CD4-positive, CD25-positive, alpha-beta regulatory T cell (primary cell): ENCODE measurements around the gene LCLAT1. TPM values are rescaled to one million over a fixed set of nuclear protein-coding genes. Genes with fewer than 3 reads are reported as not detected.

ENCODE experiments used
- ATAC-seq, 2 donors: fragments of 150-1000 bp; cut with Tn5 transposase; one replicate each; pipeline ENCODE4 v1.10.0; 2021; ENCODE audit warnings: low read depth in 2 of 2, moderate number of reproducible peaks in 2 of 2, moderate library complexity in 1 of 2
- DNase-seq, 3 donors: peaks; one replicate each; pipeline versions ENCODE4 v3.0.0 to v3.0.0-alpha.2; 2012 to 2022; ENCODE audit warnings: mixed read lengths in 1 of 3
- H3K27ac ChIP-seq: one replicate; pipeline ENCODE4 v1.7.0; 2013; ENCODE audit warnings: mild to moderate bottlenecking, low read length; ENCODE audit not compliant: insufficient read depth, poor library complexity, severe bottlenecking
- H3K27me3 ChIP-seq: one replicate; pipeline ENCODE4 v1.7.0; 2013; ENCODE audit warnings: low read length; ENCODE audit not compliant: control insufficient read depth, insufficient read depth
- H3K36me3 ChIP-seq: one replicate; pipeline ENCODE4 v1.7.0; 2013; ENCODE audit warnings: mild to moderate bottlenecking, low read length, moderate library complexity; ENCODE audit not compliant: control insufficient read depth, insufficient read depth
- H3K4me1 ChIP-seq: 2 replicates; pipeline ENCODE4 v1.7.0; 2013; ENCODE audit warnings: mild to moderate bottlenecking, low read length; ENCODE audit not compliant: insufficient read depth, control insufficient read depth, poor library complexity, severe bottlenecking
- H3K4me3 ChIP-seq: one replicate; pipeline ENCODE4 v1.7.0; 2013; ENCODE audit warnings: low read depth, mild to moderate bottlenecking, low read length, moderate library complexity
- H3K9me3 ChIP-seq, 2 experiments: 1 replicate in 1 of 2; 2 replicates in 1 of 2; pipeline ENCODE4 v1.7.0; 2013; ENCODE audit warnings: low read length in 2 of 2, mild to moderate bottlenecking in 1 of 2, moderate library complexity in 1 of 2; ENCODE audit not compliant: control insufficient read depth in 2 of 2
- H3K27ac Mint-ChIP-seq, 3 donors: one replicate each; pipeline ENCODE4 v1.8.0; 2020 to 2022; ENCODE audit warnings: mild to moderate bottlenecking in 3 of 3, mixed read lengths in 3 of 3, moderate library complexity in 2 of 3
- H3K27me3 Mint-ChIP-seq: one replicate; pipeline ENCODE4 v1.8.0; 2022; ENCODE audit warnings: mild to moderate bottlenecking, mixed read lengths
- H3K36me3 Mint-ChIP-seq: one replicate; pipeline ENCODE4 v1.8.0; 2020; ENCODE audit warnings: mixed read lengths
- H3K4me1 Mint-ChIP-seq, 4 donors: one replicate each; pipeline ENCODE4 v1.8.0; 2020 to 2022; ENCODE audit warnings: mixed read lengths in 4 of 4, mild to moderate bottlenecking in 1 of 4
- H3K4me3 Mint-ChIP-seq, 4 donors: one replicate each; pipeline ENCODE4 v1.8.0; 2020 to 2022; ENCODE audit warnings: mild to moderate bottlenecking in 4 of 4, mixed read lengths in 4 of 4, moderate library complexity in 3 of 4
- H3K9me3 Mint-ChIP-seq, 7 donors: one replicate each; pipeline ENCODE4 v1.8.0; 2020 to 2022; ENCODE audit warnings: mixed read lengths in 7 of 7, mild to moderate bottlenecking in 3 of 7, moderate library complexity in 2 of 7
- polyA plus RNA-seq, 4 donors: library from polyadenylated mRNA; unstranded; fragments of 300-500 nt; fragmentation: Illumina TruSeq; gene quantifications; one replicate each; pipeline ENCODE4 v1.2.3, GENCODE V29; 2021
- total RNA-seq: library from RNA; stranded (reverse); gene quantifications from one replicate; pipeline ENCODE4 v1.2.3, GENCODE V29; 2022

Gene LCLAT1
- total and polyA plus RNA-seq, 5 donors from 2014 or later, result 4.8 to 25.2 (median 9.2) TPM

GRCh38 chr2:30584116-30584515 is 137.1 kb downstream of the LCLAT1 start:
- no peaks in the 10 kb centered on the region for H3K9me3 ChIP-seq
- no peak overlapping the region for H3K4me3 ChIP-seq
- DNase-seq, result no peak
- no peaks in the 10 kb centered on the region for H3K36me3 ChIP-seq
- Mint-ChIP-seq H3K27me3 (no peaks in the 10 kb centered on the region), H3K9me3 (peaks cover 0 to 2% (median 0%) of the 10 kb centered on the region in 7 donors), H3K4me3 (no peak overlapping the region), H3K36me3 (peaks cover 26% of the 10 kb centered on the region), H3K27ac (no peak overlapping the region), H3K4me1 (peaks cover 0 to 28% (median 19%) of the 10 kb centered on the region in 4 donors)
- no peak overlapping the region for H3K27ac ChIP-seq
- no peak for ATAC-seq
- H3K27me3 ChIP-seq, result no peaks in the 10 kb centered on the region
- no peaks in the 10 kb centered on the region for H3K4me1 ChIP-seq

- Histone ChIP-seq H3K27me3 (no peaks in the 10 kb centered on the region), H3K4me1 (no peaks in the 10 kb centered on the region), H3K9me3 (no peaks in the 10 kb centered on the region), H3K36me3 (no peaks in the 10 kb centered on the region), H3K27ac (no peak overlapping the region), H3K4me3 (no peak overlapping the region)
- Mint-ChIP-seq H3K27ac (no peak overlapping the region), H3K4me3 (no peak overlapping the region), H3K27me3 (no peaks in the 10 kb centered on the region), H3K4me1 (peaks cover 0 to 13% (median 10%) of the 10 kb centered on the region in 4 donors), H3K9me3 (peaks cover 0 to 3% (median 0%) of the 10 kb centered on the region in 7 donors), H3K36me3 (peaks cover 36% of the 10 kb centered on the region)
- no peak for ATAC-seq
- no peak for DNase-seq
Measured at GRCh38 chr2:30588994-30589393, 141.9 kb downstream of the LCLAT1 start.

GRCh38 chr2:30590407-30590806 is 143.4 kb downstream of the LCLAT1 start:
- no peak overlapping the region for H3K4me3 Mint-ChIP-seq
- no peaks in the 10 kb centered on the region for H3K27me3 Mint-ChIP-seq
- H3K4me3 ChIP-seq, result no peak overlapping the region
- peaks cover 0 to 11% (median 8%) of the 10 kb centered on the region in 4 donors for H3K4me1 Mint-ChIP-seq
- no peak overlapping the region for H3K27ac ChIP-seq
- H3K36me3 Mint-ChIP-seq, result peaks cover 32% of the 10 kb centered on the region
- H3K9me3 Mint-ChIP-seq, result peaks cover 0 to 3% (median 0%) of the 10 kb centered on the region in 7 donors
- H3K4me1 ChIP-seq, result no peaks in the 10 kb centered on the region
- H3K27me3 ChIP-seq, result no peaks in the 10 kb centered on the region
- no peak for DNase-seq
- H3K27ac Mint-ChIP-seq, result no peak overlapping the region
- ATAC-seq, result no peak
- no peaks in the 10 kb centered on the region for H3K9me3 ChIP-seq
- no peaks in the 10 kb centered on the region for H3K36me3 ChIP-seq

GRCh38 chr2:30591186-30591585 is 144.1 kb downstream of the LCLAT1 start:
- H3K4me3 ChIP-seq, result no peak overlapping the region
- no peaks in the 10 kb centered on the region for H3K36me3 ChIP-seq
- ATAC-seq, result no peak

GRCh38 chr2:30601375-30601774 is 154.3 kb downstream of the LCLAT1 start:
- Mint-ChIP-seq H3K36me3 (peaks cover 43% of the 10 kb centered on the region), H3K9me3 (peaks cover 0 to 20% (median 2%) of the 10 kb centered on the region in 7 donors)
- no peak for ATAC-seq

More at GRCh38 chr2:30591186-30591585, 144.1 kb downstream of the LCLAT1 start:
- Mint-ChIP-seq H3K4me3 (no peak overlapping the region), H3K27ac (no peak overlapping the region), H3K9me3 (peaks cover 0 to 3% (median 0%) of the 10 kb centered on the region in 7 donors), H3K4me1 (peaks cover 0 to 14% (median 9%) of the 10 kb centered on the region in 4 donors), H3K27me3 (no peaks in the 10 kb centered on the region), H3K36me3 (peaks cover 32% of the 10 kb centered on the region)
- Histone ChIP-seq H3K9me3 (no peaks in the 10 kb centered on the region), H3K4me1 (no peaks in the 10 kb centered on the region), H3K27me3 (no peaks in the 10 kb centered on the region), H3K27ac (no peak overlapping the region)
- no peak for DNase-seq

GRCh38 chr2:30605197-30605596 is 158.2 kb downstream of the LCLAT1 start:
- H3K27me3 Mint-ChIP-seq, result no peaks in the 10 kb centered on the region
- Histone ChIP-seq H3K9me3 (peaks cover 0 to 2% of the 10 kb centered on the region in 2 experiments), H3K27me3 (no peaks in the 10 kb centered on the region), H3K27ac (no peak overlapping the region), H3K4me3 (no peak overlapping the region), H3K36me3 (no peaks in the 10 kb centered on the region), H3K4me1 (no peaks in the 10 kb centered on the region)
- DNase-seq (no peak), ATAC-seq (no peak)
- H3K36me3 Mint-ChIP-seq, result peaks cover 30% of the 10 kb centered on the region
- peaks cover 0 to 17% (median 3%) of the 10 kb centered on the region in 4 donors for H3K4me1 Mint-ChIP-seq
- no peak overlapping the region for H3K27ac Mint-ChIP-seq
- H3K4me3 Mint-ChIP-seq, result no peak overlapping the region
- peaks cover 0 to 8% (median 1%) of the 10 kb centered on the region in 7 donors for H3K9me3 Mint-ChIP-seq

More at GRCh38 chr2:30601375-30601774, 154.3 kb downstream of the LCLAT1 start:
- Histone ChIP-seq H3K9me3 (peaks cover 0 to 4% of the 10 kb centered on the region in 2 experiments), H3K27ac (no peak overlapping the region), H3K4me3 (no peak overlapping the region), H3K36me3 (no peaks in the 10 kb centered on the region), H3K27me3 (no peaks in the 10 kb centered on the region), H3K4me1 (no peaks in the 10 kb centered on the region)
- DNase-seq, result no peak
- no peak overlapping the region for H3K4me3 Mint-ChIP-seq
- no peaks in the 10 kb centered on the region for H3K27me3 Mint-ChIP-seq
- no peak overlapping the region for H3K27ac Mint-ChIP-seq
- H3K4me1 Mint-ChIP-seq, result peaks cover 0 to 19% (median 3%) of the 10 kb centered on the region in 4 donors

- Mint-ChIP-seq H3K4me3 (no peak overlapping the region), H3K4me1 (peaks cover 0 to 7% (median 3%) of the 10 kb centered on the region in 4 donors), H3K36me3 (peaks cover 20% of the 10 kb centered on the region), H3K27me3 (no peaks in the 10 kb centered on the region), H3K9me3 (peaks cover 0 to 4% (median 0%) of the 10 kb centered on the region in 7 donors), H3K27ac (no peak overlapping the region)
- Histone ChIP-seq H3K27ac (no peak overlapping the region), H3K36me3 (no peaks in the 10 kb centered on the region), H3K4me3 (no peak overlapping the region), H3K9me3 (no peaks in the 10 kb centered on the region), H3K27me3 (no peaks in the 10 kb centered on the region), H3K4me1 (no peaks in the 10 kb centered on the region)
- ATAC-seq (no peak), DNase-seq (no peak)
Measured at GRCh38 chr2:30608643-30609042, 161.6 kb downstream of the LCLAT1 start.

GRCh38 chr2:30611583-30611982 is 164.5 kb downstream of the LCLAT1 start:
- no peak overlapping the region for H3K27ac ChIP-seq
- DNase-seq (no peak), ATAC-seq (no peak)
- H3K4me1 ChIP-seq, result no peaks in the 10 kb centered on the region
- H3K4me3 ChIP-seq, result no peak overlapping the region
- no peaks in the 10 kb centered on the region for H3K9me3 ChIP-seq
- H3K27me3 ChIP-seq, result no peaks in the 10 kb centered on the region
- H3K9me3 Mint-ChIP-seq, result peaks cover 0 to 2% (median 0%) of the 10 kb centered on the region in 7 donors
- peaks cover 20% of the 10 kb centered on the region for H3K36me3 Mint-ChIP-seq
- no peaks in the 10 kb centered on the region for H3K36me3 ChIP-seq
- H3K27ac Mint-ChIP-seq, result peak overlapping the region in 1 of 3 donors; percentile 75
- no peak overlapping the region for H3K4me3 Mint-ChIP-seq
- peaks cover 0 to 5% (median 2%) of the 10 kb centered on the region in 4 donors for H3K4me1 Mint-ChIP-seq
- H3K27me3 Mint-ChIP-seq, result no peaks in the 10 kb centered on the region
